Ovary (tissue), 3 donors: ENCODE results near the gene FIGLA.

Experiments used
- CTCF ChIP-seq, 3 donors: fragments of 450-650 bp in 2 of 3; fragments of 200-600 bp in 1 of 3; IDR thresholded peaks; one replicate each; pipeline versions ENCODE4 v1.5.1 to v1.8.0; 2016 to 2022; ENCODE audit warnings: antibody characterized with exemption in 3 of 3, mild to moderate bottlenecking in 1 of 3
- POLR2A ChIP-seq: fragments of 450-650 bp; IDR thresholded peaks from one replicate; pipeline ENCODE4 v1.6.1; 2017; ENCODE audit warnings: antibody characterized with exemption, mild to moderate bottlenecking, moderate library complexity
- donor health status: DM: no; HTN: no; CAD: no.

DNA sequence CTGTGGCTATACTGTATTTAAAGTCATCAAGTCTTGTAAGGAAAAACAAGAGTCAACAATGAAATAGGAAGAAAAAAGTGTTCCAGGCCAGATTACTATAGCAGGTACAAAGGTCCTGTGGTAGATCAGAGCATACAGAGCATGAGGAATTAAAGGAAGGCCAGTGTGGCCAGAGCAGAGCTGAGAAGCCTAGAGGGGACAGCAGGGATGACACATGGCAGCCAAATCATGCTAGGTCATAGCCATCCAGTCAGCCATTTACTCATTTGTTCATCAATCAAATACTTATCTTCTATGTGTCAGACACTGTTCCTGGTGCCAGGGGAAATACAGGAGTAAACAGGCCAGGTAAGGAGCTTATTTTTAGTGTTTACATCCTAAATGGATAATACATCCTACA lies 46.8 kb downstream of the FIGLA start:
- TF ChIP-seq POLR2A (no peak), CTCF (IDR thresholded peaks at IDR 0.05) (no peak)
